ENCODE results near the gene TNIP3.

The TNIP3 gene

GRCh38 chr4:121191361-121191760 is 27.2 kb upstream of the TNIP3 start:
- FAIRE-seq, result no peak
- DNase-seq (ENCODE audit: insufficient read length), result no peak
- TF ChIP-seq POLR2AphosphoS5 (IDR thresholded peaks at IDR 0.05; ENCODE audit: low read depth, low read length), result no peak
- TF ChIP-seq POLR2A (IDR thresholded peaks at IDR 0.05; ENCODE audit: low read depth, low read length), result no peak
- TF ChIP-seq TAF1 (IDR thresholded peaks at IDR 0.05; ENCODE audit: borderline replicate concordance, low read depth, low read length), result no peak

DNA sequence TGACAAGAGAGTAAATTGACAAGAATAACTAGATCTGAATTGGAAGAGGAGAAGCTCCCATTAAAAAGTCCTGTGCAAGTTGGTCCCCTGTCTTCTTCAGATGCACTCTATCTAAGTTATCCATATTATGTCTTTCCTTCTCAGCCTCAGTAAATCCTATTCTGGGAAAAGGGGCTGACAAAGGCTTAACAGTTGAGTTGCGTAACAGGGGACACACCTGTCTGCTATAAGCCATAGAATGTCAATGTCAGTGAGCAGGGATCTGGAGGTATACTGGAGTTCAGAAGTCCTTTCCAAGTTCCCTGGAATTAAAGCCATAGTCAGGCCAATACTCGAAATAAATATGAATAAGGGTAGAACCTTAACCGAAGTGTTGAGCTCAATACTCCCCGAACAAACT is 26.3 kb upstream of the TNIP3 start:
- FAIRE-seq (no peak), DNase-seq (ENCODE audit: insufficient read length) (no peak)
- no peak for TF ChIP-seq POLR2A (IDR thresholded peaks at IDR 0.05; ENCODE audit: low read depth, low read length)
- no peak for TF ChIP-seq TAF1 (IDR thresholded peaks at IDR 0.05; ENCODE audit: borderline replicate concordance, low read depth, low read length)

- no peak for TF ChIP-seq TAF1 (IDR thresholded peaks at IDR 0.05; ENCODE audit: borderline replicate concordance, low read depth, low read length)
- TF ChIP-seq POLR2A (IDR thresholded peaks at IDR 0.05; ENCODE audit: low read depth, low read length), result no peak
- TF ChIP-seq POLR2AphosphoS5 (IDR thresholded peaks at IDR 0.05; ENCODE audit: low read depth, low read length), result no peak
- FAIRE-seq (peak; percentile 87), DNase-seq (ENCODE audit: insufficient read length) (no peak)
Observed at GRCh38 chr4:121189326-121190215, 25.4 kb upstream of the TNIP3 start.

DNA sequence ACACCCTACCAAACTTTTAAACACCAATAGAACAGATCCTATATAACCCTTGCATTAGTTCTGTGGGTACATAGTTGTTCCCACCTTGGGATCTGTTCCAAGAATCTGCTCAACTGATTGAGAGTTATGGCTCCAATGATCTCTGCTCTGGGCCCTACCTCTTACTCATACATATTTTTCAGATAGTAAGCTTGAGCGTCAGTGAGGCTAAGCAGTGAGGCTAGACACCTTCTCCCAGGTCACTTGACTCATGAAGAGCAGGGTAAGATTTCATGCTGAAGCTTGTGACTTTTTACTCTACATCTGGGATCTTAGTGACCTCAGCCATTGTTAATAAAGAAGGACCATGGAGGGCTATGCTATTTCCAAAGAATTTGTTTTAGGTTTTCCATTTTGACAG is 23.1 kb upstream of the TNIP3 start:
- DNase-seq (ENCODE audit: insufficient read length), result no peak
- no peak for TF ChIP-seq POLR2A (IDR thresholded peaks at IDR 0.05; ENCODE audit: low read depth, low read length)
- TF ChIP-seq TAF1 (IDR thresholded peaks at IDR 0.05; ENCODE audit: borderline replicate concordance, low read depth, low read length), result no peak
- FAIRE-seq, result no peak

GRCh38 chr4:121185960-121186359 is 21.8 kb upstream of the TNIP3 start:
- FAIRE-seq, result peak; percentile 57

GRCh38 chr4:121183989-121184388 is 19.9 kb upstream of the TNIP3 start:
- FAIRE-seq, result no peak
- no peak for DNase-seq (ENCODE audit: insufficient read length)

More at GRCh38 chr4:121185960-121186359, 21.8 kb upstream of the TNIP3 start:
- TF ChIP-seq POLR2A (IDR thresholded peaks at IDR 0.05; ENCODE audit: low read depth, low read length) (no peak), TAF1 (IDR thresholded peaks at IDR 0.05; ENCODE audit: borderline replicate concordance, low read depth, low read length) (no peak), POLR2AphosphoS5 (IDR thresholded peaks at IDR 0.05; ENCODE audit: low read depth, low read length) (no peak)
- DNase-seq (ENCODE audit: insufficient read length), result no peak

DNA sequence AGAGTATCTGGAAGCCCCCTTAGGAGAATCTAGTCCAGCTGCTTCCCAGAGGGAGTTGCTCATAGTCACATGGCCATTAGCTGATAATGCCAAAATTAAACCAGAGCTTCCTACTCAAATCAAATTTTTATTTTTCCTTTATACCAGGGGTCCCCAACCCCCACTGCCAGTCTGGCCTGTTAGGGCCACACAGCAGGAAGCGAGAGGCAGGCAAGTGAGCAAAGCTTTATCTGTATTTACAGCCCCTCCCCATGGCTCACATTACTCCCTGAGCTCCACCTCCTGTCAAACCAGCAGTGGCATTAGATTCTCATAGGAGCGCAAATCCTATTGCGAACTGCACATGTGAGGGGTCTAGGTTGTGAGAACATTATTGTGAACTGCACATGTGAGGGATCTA is 19.2 kb upstream of the TNIP3 start:
- FAIRE-seq (no peak), DNase-seq (ENCODE audit: insufficient read length) (no peak)
- TF ChIP-seq POLR2A (IDR thresholded peaks at IDR 0.05; ENCODE audit: low read depth, low read length) (no peak), TAF1 (IDR thresholded peaks at IDR 0.05; ENCODE audit: borderline replicate concordance, low read depth, low read length) (no peak), POLR2AphosphoS5 (IDR thresholded peaks at IDR 0.05; ENCODE audit: low read depth, low read length) (no peak)

More at GRCh38 chr4:121183989-121184388, 19.9 kb upstream of the TNIP3 start:
- TF ChIP-seq POLR2A (IDR thresholded peaks at IDR 0.05; ENCODE audit: low read depth, low read length) (no peak), TAF1 (IDR thresholded peaks at IDR 0.05; ENCODE audit: borderline replicate concordance, low read depth, low read length) (no peak), POLR2AphosphoS5 (IDR thresholded peaks at IDR 0.05; ENCODE audit: low read depth, low read length) (no peak)

GRCh38 chr4:121182296-121182695 is 18.2 kb upstream of the TNIP3 start:
- DNase-seq (ENCODE audit: insufficient read length), result no peak
- no peak for FAIRE-seq
- TF ChIP-seq POLR2A (IDR thresholded peaks at IDR 0.05; ENCODE audit: low read depth, low read length) (no peak), TAF1 (IDR thresholded peaks at IDR 0.05; ENCODE audit: borderline replicate concordance, low read depth, low read length) (no peak), POLR2AphosphoS5 (IDR thresholded peaks at IDR 0.05; ENCODE audit: low read depth, low read length) (no peak)

DNA sequence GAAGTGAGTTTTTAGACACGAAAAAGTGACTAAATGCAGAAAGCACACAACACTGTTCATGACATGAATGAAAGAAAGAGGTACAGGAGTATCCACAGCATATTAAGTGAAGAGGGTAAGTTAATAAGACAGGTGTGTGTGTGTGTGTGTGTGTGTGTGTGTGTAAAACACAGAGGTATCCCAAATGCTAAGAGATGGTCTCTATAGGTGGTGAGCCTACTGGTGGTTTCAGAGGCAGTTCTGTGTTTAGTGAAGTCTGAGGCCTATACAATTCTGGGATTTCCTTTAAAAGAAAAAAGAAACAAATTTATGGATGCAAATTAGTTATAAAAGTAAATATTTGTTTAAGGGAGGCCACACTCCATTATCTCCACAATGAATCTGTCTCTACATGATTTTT is 17.4 kb upstream of the TNIP3 start:
- FAIRE-seq (no peak), DNase-seq (ENCODE audit: insufficient read length) (no peak)
- TF ChIP-seq POLR2A (IDR thresholded peaks at IDR 0.05; ENCODE audit: low read depth, low read length), result no peak

DNA sequence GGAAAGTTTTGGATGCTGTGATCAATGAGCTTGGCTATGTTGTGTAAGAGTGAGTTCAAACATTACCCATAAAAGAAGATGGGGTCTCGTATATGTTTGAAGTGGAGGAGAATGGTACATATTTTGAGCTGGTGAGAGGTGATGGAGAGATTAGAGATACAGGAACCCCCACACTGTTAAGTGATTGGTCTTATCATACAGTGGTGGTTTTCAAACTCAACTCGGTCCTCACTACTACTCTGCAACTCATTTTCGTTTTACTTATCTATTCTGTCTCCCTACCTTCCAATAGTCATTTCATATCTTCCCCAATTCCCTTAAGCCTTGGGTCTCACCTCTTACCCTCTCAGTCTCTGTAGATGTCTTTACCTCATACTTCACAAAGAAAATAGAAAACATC is 16.4 kb upstream of the TNIP3 start:
- FAIRE-seq, result no peak
- DNase-seq (ENCODE audit: insufficient read length), result no peak
- TF ChIP-seq POLR2AphosphoS5 (IDR thresholded peaks at IDR 0.05; ENCODE audit: low read depth, low read length) (no peak), POLR2A (IDR thresholded peaks at IDR 0.05; ENCODE audit: low read depth, low read length) (no peak), TAF1 (IDR thresholded peaks at IDR 0.05; ENCODE audit: borderline replicate concordance, low read depth, low read length) (no peak)

DNA sequence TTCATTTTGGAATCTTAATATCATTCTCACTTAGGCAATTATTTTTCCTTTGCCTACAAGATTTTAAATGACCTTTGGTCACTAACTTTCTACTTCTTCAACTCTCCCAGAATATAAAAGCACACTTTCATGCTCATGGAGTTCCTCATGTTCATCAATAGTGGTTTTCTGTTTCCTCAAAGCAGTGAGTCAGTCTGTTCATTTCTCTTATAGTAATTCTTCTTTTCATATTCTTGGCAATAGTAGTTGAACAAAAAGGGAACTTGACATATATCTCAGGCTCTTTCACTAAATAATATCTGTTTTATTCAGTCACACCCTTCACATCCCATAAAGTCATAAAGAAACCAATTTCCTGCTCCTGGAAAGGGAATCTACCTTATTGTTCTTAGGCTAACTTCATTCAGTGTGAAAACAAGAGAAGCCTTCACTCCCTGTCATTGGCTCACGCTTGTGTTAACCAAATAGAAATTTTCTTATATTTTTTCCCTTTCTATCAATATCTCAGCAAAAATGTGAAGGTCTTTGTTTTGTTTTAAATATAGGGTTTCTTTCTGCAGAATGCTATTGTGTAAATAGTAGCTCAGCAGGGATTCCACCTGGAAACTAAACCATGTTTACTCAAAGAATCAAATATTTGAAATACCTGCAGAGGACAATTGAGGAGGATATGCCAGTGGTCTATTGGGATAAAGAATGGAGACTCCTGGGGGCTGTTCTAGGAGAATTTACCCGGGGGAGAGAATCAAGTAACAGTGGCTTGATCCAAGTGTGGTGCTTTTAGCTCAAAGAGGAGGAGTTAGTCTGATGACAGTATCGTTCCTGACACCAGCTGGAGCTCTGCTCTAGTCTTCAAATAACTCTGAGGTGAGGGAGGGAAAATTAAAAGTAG is 13.4 kb upstream of the TNIP3 start:
- TF ChIP-seq POLR2A (IDR thresholded peaks at IDR 0.05; ENCODE audit: low read depth, low read length) (no peak), TAF1 (IDR thresholded peaks at IDR 0.05; ENCODE audit: borderline replicate concordance, low read depth, low read length) (no peak), POLR2AphosphoS5 (IDR thresholded peaks at IDR 0.05; ENCODE audit: low read depth, low read length) (no peak)
- FAIRE-seq (no peak), DNase-seq (ENCODE audit: insufficient read length) (no peak)

Measured in GM12892 (cell line).